GM19467 (cell line): ENCODE data around the gene ALDH1B1.

Experiments
- ATAC-seq: cut with Tn5 transposase; IDR thresholded peaks from one replicate; pipeline ENCODE4 v1.9.1; 2021; ENCODE audit warnings: mild to moderate bottlenecking, moderate library complexity; ENCODE audit not compliant: unreplicated experiment

ALDH1B1 gene

DNA sequence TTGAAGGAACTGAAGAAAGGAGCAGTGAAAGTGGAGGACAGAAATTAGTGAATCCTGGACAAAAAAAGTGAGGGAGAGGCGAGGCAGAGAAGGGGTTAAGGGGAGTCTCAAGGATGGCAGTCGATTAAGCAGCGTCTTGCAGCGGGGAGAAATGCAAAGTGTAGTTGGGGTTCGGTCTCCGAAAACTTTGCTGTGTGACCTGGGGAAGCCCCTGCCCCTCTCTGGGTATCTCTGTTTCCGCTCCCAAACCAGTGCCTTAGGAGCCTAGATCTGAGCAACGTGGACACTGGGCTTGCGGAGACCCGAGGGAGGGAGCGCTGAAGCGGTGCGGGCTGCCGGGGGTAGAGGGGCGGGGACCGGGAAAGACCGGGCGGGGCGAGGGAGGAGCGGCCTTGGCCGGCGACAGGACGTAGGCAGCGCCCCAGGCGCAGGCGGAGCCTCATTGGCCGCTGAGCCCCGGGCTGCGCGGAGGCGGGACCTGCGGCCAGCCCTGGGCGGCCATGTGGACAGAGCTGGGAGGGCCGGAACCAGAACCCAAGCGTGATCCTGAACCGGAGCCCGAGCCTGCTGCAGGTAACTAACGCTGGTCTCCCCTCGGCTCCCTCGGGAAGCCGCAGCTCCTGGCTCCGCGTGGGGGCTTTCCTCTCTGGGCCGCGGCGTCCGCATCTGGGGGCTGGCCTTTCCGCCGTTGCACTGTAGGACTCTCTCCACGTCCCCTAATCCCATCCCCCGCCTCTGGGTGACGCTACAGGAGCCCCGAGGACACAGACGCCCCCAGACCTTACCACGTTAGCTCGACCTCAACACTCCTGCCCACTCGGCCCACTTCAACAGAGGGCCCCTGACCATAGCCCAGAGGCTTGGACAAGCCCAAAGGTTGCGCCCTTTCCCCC, at the start of gene ALDH1B1:
Gene ALDH1B1, plus strand, starts transcription at position 468 of the 893 bp plus-strand sequence. CDS start 3,047 bp downstream, outside the sequence.
- ATAC-seq, result peak; percentile 99

DNA sequence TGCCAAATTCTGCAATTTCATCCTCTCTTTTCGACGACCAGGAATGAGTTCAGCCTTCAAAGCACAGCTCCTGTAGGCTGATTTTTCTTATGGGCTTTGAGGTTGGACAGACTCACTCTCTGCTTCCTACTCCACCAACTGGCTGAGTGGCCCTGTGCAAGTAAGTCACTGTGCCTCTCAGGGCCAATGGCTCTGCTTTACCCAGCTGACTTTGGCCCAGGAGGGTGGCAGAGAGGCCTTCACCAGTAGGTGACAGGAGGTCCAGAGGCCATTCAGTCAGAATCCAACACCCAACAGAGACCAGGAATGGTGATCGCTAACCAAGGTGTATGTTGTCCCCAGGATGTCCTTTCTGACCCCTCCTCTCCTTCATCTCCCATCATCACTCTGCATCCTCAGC, 49.5 kb upstream of the ALDH1B1 start:
- ATAC-seq, result no peak

DNA sequence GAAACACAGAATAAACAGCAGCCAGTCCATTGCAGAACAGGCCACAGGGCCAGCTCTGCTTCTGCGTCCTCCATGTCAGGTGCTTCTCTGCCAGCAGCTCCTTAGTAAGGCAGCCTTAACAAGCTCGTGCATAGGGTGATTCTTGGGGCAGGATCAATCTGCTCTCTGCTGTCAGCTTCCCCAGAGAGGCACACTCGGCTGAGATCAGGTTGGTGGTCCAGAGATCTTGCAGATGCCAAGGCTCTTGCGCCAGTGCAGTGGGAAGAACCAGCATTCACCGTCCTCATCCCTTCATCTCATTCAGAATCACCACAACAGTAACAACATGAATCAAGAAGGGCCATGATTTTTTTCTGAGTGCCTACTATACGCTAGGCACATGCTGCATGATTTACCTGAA, 49.0 kb upstream of the ALDH1B1 start:
- ATAC-seq, result no peak

DNA sequence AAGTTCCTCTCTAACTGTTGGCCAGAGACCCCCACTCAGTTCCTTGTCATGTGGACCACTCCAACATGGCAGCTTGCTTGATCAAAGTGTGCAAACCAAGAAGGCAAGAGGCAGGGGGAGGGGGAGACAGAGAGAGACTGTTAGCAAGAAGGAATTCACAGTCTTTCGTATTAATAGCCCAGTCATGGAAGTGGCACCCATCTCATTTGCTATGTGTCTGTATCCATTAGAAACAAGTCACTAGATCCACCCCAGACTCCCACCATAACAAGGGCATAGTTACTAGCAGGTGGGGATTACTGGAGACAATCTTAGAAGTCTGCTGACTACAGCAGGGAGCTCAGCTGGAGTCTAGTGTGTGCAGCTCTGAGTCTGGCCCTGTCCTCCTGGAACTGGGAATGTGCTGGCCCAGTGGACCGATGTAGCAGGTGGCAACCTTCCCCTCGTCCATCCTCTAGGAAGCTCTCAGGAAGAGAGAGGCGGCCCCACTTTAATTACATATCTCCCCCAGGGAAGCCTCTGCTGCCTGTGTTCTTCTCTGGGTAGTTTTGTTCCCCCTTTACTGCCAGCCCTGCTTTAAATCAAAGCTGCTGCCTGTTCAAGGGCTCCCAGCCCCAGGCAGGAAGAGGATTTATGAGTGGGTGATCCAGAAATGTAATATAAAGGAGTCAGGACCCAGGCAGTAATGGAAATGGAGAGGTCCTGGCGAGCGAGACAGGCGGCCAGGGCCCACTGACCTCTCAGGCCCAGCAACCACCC, 47.8 kb upstream of the ALDH1B1 start:
- no peak for ATAC-seq

DNA sequence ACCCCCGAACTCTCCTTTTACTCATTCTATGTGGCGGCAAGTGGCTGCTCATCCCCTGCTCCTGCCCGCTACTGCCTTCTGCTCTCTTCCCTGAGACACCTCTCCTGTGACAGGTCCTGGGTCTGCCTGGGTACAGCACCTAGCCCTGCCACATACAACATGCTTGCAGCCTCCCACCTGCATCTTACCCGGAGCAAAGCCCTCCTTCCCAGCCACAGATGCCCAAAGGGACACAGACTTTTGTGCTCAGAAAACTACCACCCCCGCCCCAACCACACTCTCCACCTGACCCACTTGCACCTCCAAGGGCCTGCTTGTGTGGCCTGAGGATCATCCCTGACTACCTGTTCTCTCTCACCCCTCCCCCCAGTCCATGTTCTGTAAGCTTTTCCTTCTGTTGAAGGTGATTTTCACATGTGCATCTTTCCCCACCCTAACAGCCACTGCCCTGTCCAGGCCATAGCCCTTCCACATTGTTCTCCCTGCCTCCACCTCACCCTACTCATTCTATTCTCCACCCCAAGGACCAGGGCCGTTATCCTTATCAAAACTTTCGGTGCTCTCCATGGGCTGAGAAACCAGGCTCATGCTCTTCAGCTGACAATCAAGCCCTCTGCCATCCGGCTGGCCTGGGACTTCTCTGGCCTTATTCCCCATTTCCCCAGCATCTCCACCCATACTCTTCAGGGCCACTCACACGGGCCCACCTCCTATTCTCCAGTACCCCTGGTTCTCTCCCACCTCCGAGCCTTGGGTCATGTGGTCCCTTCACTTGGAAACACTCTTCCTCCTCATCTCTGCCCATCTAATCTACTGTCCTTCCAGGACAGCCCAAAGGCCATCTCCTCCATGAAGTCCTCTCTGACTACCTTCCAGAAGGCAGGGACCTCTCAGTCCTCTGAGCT, 46.4 kb upstream of the ALDH1B1 start:
- no peak for ATAC-seq

DNA sequence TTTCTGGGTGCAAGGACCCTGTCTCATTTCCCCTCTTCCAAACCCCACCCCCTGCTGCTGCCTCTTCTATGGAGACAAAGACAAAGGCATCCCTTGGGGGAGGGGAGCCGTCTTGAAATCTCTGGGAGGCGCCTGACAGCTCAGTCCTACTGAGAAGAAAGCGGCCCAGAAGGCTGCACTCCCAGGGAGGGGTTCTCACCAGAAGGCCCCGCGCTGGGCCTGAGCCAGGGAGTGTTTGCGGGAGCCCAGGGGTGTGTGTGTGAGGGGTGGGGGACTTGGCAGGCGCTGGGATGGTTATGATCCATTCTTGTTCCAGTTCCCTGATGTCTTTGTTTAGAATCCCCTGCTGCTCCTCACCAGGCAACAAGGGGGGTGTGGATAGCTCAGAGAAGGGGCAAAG, 45.7 kb upstream of the ALDH1B1 start:
- no peak for ATAC-seq

DNA sequence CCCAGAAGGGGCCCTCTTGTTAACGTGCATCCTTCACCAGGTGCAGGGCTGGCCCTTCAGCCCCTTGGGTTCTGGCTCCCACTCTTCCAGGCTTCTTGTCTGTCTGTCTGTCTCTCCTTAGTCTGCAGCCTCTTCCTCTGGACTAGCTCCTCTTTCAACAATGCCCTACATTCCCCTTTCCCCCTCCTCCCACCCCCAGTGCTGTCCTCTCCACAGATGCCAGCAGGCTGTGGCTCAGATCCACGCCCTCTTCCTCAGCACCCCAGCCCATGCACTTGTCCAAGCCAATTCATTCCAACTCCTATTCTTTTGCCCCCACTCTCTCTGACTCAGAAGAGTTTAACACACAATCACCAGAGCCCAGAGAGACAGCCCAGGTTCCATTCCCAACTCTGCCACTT, 45.2 kb upstream of the ALDH1B1 start:
- no peak for ATAC-seq

DNA sequence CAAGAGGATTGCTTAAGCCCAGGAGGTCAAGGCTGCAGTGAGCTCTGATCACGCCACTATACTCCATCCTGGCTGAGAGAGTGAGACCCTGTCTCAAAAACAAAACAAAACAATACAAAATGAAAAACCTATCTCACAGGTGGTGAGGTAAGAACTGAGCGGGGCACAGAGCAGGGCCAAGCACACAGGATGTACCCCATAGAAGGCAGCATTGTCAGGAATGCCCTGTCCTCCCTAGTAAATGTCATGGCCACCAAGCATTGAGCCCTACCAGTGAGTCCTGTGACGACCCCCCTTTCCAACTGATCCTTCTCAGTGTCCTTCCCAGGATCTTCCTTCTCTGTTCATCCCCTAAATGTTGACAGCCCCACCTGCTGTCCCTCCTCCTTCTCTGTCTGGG, 44.6 kb upstream of the ALDH1B1 start:
- no peak for ATAC-seq

DNA sequence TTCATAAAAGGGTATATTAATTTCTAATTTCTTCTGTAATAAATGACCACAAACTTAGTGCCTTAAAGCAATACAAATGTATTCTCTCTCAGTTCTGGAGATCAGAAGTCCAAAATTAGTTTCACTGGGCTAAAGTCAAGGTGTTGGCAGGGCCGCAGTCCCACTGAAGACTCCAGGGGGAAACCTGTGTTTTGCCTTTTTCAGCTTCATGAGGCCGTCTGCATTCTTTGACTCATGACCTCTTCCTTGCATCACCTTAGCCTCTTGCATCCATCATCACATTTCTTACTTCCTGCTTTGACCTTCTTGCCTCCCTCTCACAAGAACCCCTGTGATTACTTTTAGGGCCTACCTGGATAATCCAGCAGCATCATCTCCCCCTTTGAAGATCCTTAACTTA, 42.0 kb upstream of the ALDH1B1 start:
- ATAC-seq, result no peak

DNA sequence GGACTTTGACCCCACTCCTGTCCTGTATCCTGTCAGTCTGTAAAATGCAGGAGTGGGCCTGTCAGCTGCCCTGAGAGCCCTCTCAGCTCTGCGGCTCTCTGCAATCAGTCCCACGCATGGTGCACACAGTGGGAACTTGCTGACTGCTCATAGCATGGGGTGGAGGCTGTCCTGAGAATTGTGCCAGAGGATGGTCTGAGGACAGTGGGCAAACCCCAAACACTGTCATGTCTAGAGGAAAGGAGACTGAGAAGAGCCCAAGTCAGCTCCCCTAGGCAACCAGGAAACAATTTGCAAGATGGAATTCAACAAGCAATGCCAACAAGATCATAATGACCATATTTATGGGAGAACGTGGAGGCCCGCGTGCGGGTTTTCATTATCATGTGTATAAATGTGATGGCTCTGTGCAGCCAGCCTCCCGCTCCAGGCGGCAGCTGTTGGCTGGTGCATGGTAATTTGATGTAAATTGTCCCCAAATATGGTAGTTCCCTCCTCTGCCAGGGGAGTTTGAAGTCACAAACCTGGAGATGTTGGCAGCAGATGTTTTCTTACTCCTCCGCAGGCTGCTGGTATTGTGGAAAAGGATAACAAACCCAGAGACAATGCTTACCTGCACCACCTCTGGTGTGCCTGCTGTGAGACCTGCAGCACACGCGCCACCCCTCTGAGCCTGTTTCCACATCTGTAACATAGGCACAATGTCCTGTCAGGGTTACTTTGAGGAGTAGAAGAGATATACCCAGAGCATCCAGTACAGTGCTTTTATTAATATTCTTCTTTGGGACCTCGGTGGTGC, 39.8 kb upstream of the ALDH1B1 start:
- ATAC-seq, result no peak

DNA sequence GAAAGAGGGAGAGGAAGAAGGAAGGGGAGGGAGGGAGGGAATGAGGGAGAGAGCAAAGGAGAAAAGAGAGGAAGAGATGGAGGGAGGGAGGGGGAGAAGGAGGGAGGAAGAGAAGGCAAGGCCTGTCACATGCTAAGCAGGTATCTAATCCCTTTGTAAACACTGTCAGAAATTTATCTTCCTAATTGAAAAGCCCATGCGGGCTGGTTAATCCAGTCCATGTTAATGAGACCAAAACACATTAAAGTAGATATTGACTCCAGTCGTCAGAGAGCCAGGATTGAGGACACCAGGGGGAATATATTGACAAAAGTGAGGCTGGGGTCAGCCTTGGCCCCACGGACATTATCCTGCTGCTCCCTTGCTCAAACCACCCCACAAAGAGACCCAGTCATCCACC, 37.4 kb upstream of the ALDH1B1 start:
- ATAC-seq, result no peak

DNA sequence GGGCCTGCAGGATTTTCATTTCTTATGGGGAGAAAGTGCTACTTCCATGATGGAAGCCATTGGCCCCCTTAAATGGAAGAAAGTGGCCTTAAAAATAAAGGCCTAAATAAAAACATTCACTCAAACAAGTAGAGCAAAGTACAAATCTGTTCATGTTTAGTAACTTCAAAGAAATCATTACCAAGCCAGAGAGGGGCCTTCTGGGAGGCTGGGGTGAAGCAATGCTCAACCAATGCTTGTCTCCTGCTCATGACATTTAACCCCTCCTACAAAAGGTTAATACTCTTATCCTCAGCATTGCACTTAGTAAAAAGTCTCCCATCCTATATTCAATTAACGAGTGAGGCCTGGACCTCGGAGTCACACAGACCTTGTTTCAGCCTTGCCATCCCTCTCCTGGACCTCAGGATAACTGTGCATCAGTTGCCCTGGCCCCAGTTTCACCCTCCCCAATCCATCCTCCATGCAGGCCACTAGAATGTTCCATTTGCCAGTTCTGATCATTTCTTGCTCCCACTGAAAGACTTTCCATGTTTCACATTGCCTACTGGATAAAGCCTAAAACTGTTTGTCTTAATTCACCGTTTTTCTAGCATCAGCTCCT, 36.9 kb upstream of the ALDH1B1 start:
- no peak for ATAC-seq

DNA sequence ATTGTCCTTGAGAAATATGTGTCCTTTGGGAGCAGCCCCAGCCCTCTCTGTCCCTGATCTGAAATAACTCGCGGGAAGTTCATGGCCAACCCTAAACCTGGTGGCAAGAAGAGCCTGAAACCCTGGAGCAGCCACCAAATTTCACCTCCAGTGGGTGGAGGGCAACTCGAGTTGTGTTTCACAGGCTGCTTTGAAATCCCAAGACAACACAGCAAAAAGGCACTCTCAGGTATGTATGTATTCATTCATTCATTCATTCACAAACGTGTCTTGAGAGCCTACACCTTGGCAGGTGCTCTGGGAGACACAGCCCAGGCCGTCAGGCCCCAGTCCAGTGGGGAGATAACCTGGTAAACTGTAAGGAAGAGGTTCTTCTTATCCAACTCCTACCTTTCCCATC, 35.7 kb upstream of the ALDH1B1 start:
- ATAC-seq, result no peak

DNA sequence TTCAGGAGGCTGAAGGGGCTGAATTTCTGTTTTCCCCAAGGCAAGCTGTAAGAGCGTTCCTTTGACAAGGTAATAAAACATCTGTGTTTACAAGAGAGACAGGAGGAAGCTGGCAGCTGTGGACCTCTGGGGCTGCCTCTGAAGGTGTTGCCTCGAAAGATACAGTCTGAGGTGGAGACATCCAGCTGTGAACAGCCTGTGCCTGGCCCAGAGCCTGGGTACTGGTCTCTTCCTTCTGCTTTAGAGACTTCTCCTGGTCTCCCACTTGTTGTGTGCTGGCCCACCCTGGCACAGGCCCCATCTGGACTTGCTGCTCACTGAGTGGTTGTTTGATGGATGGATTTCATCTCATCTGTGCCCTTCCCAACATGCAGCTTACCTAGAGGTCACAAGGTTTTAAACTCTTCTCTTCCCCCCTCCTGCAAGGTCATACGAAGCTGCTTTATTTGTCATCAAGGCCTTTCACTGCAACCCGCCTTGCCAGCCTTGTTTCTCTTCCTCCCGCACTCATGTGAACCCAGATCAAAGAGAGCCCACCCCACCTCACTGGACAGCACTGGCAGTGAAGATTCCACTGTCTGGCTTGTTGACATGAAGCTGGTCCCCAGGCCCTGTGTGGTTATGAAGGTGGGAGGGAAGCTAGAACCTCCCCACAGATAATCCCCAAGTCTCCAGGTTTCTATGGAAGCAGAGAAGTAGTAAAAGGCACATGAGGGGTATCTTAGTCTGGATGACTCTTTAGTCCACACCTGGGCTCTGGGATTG, 35.0 kb upstream of the ALDH1B1 start:
- ATAC-seq, result no peak

DNA sequence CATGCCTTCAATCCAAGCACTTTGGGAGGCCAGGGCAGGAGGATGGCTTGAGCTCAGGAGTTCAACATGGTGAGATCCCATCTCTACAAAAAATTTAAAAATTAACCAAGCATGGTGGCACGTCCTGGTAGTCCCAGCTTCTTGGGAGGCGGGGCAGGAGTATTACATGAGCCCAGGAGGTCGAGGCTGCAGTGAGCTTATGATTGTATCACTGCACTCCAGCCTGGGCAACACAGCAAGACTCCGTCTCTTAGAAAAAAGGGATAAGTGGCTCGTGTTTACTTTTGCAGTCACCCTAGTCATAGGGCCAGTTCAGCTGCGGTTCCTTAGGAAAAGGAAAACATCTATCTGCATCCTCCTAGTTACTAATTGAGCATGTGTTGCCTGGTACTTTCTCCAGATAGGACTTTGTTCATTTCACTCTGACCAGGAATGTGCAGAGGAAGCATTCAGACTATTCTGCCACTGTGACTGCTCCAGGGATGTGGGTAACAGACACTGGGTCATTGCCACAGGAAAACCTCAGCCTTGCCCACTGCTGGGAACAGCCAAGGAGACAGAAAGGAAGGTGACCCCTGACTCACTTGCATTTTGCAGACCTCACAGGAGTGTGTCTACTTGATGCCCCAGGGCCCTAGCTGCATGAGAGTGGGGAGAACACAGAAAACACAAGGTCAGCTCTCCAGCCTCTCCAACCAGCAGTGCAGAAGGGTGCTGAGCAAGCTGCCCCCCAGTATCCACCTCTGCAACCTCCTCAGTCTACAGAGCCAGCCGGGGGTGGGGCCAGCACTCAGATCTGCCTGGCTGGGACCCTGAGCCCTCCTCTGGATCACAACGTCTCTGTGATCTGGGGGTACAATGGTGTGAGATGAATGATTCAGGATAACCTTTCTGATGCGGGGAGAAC, 33.9 kb upstream of the ALDH1B1 start:
- no peak for ATAC-seq

DNA sequence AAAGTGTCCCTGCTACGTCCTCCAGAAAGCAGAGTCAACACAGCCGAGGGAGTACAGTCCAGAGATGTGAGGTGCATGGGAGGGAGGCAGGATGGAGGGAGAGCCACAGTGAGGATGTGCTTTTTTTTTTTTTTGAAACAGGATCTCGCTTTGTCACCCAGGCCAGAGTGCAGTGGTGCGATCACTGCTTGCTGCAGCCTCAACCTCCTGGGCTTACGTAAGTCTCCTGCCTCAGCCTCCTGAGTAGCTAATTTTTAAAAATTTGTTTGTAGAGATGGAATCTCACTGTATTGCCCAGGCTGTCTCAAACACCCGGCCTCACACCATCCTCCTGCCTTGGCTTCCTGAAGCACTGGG, 33.2 kb upstream of the ALDH1B1 start:
- ATAC-seq, result no peak

DNA sequence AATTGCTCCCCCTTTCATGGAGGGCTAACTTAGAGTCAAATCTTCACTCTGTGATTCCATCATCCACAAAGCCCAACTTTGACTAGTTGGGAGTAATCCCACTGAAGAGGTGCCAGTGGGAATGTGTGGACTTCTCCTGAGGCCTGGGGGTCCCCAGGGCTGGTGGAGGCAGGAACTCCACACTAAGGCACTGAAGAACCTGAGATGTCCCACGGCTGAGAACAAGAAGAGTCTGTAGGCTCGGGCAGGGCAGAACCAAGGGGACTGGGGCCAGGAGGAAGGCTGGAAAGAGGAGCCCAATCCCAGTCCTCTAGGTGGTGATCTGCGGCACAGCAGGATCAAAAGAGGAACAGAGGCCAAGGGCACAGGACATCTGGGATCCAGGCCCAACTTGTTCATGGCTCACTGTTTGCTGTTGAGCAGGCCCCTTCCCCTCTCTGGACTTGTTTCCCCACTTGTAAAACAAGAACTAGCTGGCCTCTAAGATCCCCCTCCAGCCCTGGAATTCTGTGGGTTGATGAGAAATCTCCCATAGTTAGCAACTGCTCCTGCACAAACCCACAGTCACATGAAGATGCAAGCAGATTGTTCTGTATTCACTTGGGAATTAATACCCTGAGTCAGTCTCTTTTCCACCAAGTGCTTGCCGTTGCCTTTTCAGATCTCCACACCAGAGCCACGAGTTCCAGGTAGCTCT, 32.7 kb upstream of the ALDH1B1 start:
- ATAC-seq, result no peak
